Left colon (tissue), 2 donors: Measurements from ENCODE around the gene CPNE5. TPM values are rescaled to one million over a fixed set of nuclear protein-coding genes. Genes with fewer than 3 reads are reported as not detected.
A peak's percentile ranks its signal among the peaks of the same experiment; 100 is the strongest.

ENCODE experiments used
- ATAC-seq: fragments of 200-7000 bp; cut with Tn5 transposase; one replicate; pipeline ENCODE4 v1.9.1; 2020; ENCODE audit warnings: mild to moderate bottlenecking, moderate library complexity
- DNase-seq, 2 donors: peaks; one replicate each; pipeline ENCODE4 v3.0.0-alpha.2; 2020
- intact Hi-C, 2 donors: fragments of 100-400 bp; cut with DNase I in 1 of 2; cut with micrococcal nuclease in 1 of 2; formaldehyde crosslinking; loops; one replicate each; pipeline versions ENCODE4 v1.11.2 to v1.14.0; 2022; cut with DNase I, micrococcal nuclease
- total RNA-seq, 2 donors: library from RNA; stranded (reverse); fragmentation: NEBNext Ultra II Directional; extraction: Animal tissue kit (Norgen Biotek cat#: 25700); gene quantifications; one replicate each; pipeline ENCODE4 v1.2.1, GENCODE V29; 2021
- donor health status: DM: no; HTN: no; CAD: no.
- donor health status: DM: yes; HTN: yes; CAD: no.

CPNE5 gene
- total RNA-seq, 2 donors from 2014 or later, result 3.8 to 7.8 TPM

GRCh38 chr6:36745283-36745682, 94.0 kb downstream of the CPNE5 start:
- no peak for ATAC-seq
- intact Hi-C loops, result no loop called here
- no peak for DNase-seq

DNA sequence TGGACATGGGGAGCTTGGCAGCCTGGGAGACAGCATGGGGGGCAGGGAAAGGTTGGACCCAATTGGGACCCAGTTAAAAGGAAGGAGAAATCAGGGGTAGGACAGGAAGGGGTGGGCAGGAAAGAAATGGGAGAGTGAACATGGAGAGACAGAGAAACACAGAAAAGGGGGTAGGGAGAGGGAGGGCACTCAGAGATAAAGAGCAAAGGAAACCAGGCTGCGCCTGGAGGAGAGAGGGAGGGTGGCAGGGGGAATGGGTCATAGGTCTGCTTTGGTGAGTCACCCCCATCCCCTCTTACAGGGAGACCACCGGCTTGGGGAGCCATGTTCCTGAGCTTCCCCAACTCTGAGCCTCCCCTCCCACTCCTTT, 95.0 kb downstream of the CPNE5 start:
- intact Hi-C loops, result no loop called here
- DNase-seq (no peak), ATAC-seq (peak; percentile 35)

DNA sequence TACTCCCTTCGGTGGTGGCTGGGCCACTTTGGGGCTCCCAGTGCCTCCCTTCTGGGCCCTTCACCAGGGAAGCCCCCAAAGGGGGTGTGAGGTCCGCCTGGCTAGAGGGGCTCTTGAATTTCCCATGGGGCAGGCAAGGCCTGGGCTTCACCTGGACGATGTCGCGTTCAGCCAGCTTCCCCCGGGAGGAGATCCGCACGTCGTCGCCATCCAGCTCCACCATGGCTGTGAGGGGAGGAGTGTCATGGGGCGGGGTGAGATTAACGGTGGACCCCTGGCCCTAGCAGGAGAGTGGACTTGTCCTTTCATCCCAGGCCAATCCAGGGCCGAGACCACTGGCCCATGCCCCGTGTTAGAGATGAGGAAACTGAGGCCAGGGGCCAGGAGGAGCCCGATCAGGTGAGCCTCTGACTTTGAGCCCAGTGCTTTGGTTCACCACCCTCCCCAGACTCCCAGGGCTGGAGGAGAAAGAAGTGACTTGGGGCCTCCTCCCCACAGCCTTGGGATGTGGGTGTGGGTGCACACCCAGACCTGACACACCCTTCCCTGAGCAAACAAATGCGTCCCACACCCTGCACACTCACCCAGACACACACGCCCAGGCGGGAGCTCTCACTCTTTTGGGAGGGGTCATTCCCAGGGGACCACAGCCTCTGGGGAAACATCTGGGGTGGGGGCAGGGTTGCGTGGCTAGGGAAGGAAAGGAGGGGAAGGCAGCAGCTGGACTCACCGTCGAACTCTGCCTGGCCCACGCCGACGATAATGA, 95.5 kb downstream of the CPNE5 start:
- intact Hi-C loops, result no loop called here
- DNase-seq (peak; percentile 82 to 91), ATAC-seq (peak; percentile 92)

DNA sequence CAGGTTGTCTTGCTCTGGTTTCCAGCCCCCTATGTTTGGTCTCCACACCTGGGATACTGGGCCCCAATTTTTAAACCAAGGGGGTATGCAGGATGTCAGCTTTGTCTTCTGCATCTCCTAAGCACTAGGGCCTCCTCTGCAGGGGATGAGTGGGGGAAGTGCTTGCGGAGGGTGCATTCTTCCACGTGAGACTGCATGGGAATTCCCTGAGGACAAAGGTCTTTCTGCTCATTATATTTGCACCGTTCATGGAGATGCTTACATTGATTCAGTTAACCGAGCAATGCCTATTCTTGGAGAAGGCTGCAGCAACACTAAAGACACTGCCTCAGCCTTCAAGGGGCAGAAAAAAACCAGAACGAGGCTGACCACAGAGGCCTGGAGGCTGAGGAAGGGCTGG, 96.2 kb downstream of the CPNE5 start:
- ATAC-seq (peak; percentile 71), DNase-seq (peak in 1 of 2 donors; percentile 42)
- intact Hi-C loops, result no loop called here

GRCh38 chr6:36742146-36742545, 97.1 kb downstream of the CPNE5 start:
- intact Hi-C loops, result no loop called here
- DNase-seq (no peak), ATAC-seq (no peak)

- DNase-seq (no peak), ATAC-seq (no peak)
- intact Hi-C loops, result no loop called here
These were observed 98.4 kb downstream of the CPNE5 start for GRCh38 chr6:36740818-36741179.

DNA sequence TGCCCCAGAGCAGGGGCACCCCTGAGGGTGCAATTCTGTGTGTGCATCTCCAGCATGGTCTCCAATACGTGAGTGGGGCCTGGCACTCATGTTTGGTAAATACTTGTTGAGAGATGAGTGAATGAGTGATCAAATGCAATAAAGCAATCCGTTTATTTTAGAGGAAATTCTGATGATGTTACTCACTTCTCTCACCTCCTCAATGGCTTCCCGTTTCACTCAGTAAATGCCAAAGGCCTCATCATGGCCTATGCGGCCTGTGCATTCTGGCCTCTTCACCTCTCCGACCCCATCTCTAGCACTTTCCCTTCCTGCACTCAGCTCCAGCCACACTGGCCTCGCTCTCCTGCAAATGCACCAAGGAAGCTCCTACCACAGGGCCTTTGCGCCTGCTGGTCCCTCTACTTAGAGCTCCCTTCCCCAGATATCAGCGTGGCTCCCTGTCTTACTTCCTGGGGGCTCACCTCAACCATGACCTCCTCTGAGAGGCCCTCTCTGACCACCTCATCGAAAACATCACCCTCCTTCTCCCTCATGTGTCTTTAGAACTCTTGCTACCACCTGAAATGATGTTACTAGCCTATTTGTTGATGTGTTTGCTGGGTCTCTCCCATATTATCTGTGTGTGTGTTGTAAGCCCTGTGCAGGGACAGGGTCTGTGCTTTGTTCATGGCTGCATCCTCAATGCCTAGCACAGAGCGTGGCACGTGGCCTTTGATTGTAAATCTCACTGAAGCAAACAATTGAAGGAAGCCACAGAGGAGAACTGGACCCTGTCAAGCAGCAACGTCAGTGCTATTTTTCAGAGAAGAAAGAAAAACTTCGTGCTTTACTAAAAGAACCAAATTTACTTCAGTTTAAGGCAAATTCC, 99.1 kb downstream of the CPNE5 start:
- ATAC-seq, result no peak
- no peak for DNase-seq
- intact Hi-C loops, result no loop called here

GRCh38 chr6:36738108-36738507, 101.1 kb downstream of the CPNE5 start:
- intact Hi-C loops, result no loop called here
- no peak for ATAC-seq
- no peak for DNase-seq

- ATAC-seq (no peak), DNase-seq (no peak)
- intact Hi-C loops, result no loop called here
These were observed 102.0 kb downstream of the CPNE5 start for GRCh38 chr6:36737043-36737785.

- ATAC-seq, result peak; percentile 90
- intact Hi-C loops, result no loop called here
These were observed 103.9 kb downstream of the CPNE5 start for GRCh38 chr6:36735110-36736071.

DNA sequence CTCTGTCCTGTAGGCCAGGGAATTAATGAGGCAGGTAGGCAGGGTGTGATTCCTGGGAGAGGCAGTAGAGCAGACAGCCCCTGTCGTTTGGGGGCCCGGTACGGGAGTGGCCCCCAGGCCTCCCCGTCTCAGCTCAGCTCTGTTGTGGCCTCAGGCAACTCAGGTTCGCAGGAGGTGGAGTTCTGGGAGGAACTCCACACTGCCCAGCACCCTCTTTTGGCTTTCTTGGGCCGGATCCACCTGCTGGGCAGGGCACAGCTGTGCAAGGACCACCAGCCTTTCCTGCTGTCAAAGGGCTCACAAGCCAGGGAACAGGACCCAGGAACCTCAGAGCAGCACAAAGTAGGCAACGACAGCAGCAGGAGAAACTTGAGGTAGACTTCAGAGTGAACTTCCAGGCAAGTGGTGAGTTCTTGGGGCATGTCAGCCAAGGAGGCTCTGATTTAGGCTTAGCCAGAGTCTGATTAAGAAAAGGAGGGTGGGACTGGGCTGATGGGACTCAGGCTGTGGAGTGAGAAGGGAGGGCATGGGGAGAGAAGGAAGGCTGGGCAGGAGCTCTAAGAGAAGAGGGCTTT, 104.7 kb downstream of the CPNE5 start:
- ATAC-seq, result no peak
- no peak for DNase-seq
- intact Hi-C loops, result no loop called here

More at GRCh38 chr6:36735110-36736071, 103.9 kb downstream of the CPNE5 start:
- peak; percentile 62 to 82 for DNase-seq

DNA sequence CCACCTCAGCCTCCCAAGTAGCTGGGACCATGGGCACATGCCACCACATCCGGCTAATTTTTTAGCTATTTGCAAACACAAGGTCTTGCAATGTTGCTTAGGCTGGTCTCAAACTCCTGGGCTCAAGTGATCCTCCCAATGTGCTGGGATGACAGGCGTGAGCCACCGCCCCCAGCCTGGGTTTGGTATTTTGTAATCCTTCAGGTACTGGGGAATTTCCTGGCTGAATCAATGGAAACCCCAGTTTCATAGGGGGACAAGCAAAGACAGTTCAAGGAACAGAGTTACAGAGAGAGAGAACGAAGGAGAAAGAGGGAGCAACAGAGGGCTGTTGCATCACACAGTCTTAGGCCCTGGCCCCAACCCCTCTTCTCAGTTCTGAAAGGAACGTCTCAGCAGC, 105.9 kb downstream of the CPNE5 start:
- intact Hi-C loops, result no loop called here
- no peak for DNase-seq
- no peak for ATAC-seq

DNA sequence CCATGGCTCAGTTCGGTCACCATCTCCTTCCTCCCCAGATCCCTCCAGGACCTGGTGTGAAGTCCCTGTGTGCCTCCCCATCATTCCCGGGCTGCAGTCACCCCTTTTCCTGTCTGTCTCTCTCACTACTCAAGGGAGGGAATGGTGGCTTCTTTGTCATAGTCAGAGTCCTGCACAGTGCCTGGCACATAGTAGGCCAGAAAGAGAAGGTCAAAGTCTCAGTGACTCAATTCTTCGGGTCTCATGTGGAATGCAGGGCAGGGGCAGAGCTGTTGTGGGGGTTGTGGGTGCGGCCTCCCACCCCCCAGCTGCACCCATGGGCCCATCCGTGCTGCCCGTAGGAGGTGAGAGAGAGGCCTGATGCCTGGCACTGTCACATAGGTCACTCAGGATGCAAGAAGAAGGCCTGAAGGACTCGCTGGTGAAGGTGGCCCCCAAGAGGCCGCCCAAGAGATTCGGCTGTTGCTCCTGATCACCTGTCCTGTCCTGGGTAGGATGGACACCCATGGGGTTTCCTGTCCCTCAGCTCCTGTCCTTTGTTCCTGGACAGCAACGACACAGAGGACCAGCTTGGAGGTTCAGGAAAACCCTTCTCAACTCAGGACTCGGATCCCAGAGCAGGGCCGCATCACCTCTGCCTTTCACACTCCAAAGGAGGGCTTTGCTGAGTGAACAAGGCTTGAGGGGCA, 107.5 kb downstream of the CPNE5 start:
- DNase-seq, result no peak
- ATAC-seq, result no peak
- intact Hi-C loops, result no loop called here

DNA sequence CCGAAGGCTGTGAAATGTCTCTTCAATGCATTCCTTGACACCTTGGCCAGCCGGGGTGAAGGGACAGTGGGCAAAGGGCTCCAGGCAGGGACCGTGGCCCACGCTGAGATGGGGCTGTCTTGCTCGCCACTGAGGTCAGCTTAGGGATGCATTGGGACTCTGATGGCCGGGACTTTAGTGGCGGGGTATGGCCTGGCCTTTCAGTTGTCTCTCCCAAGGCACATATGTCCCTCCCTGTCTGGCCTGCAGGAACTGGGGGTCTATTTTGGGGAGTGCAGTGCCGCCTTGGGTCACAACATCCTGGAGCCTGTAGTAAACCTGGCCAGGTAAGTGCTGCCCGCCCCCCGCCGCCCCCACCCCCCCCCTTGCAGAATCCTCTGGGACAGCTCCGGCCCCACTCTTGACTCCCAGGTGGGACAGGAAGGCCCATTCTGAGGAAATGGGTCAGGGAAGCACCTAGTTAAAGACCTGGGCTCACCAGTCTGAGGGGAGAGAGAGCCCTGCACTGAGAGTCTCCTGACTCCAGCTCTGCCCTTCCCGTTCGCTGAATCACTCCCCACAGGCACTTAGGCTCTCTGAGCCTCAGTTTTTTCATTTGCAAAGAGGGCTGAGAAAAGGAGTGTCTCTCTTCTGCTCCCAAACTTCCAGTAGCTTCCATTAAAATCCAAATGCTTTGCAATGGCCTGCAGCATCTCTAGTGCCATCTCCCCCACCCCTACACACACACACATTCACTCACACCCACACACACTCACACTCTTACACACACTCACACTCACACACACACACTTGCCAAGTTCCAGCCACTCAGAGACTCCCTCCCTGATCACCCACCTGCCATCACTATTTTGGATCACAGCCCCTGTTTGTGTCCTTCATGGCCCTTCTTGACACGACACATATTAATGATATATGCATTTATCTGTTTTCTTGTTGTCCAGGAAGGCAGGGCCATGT, 108.5 kb downstream of the CPNE5 start:
- intact Hi-C loops, result no loop called here
- DNase-seq, result no peak

GRCh38 chr6:36729161-36729524, 110.1 kb downstream of the CPNE5 start:
- ATAC-seq (no peak), DNase-seq (no peak)
- intact Hi-C loops, result no loop called here

More for the DNA sequence above, 108.5 kb downstream of the CPNE5 start:
- no peak for ATAC-seq

- no peak for ATAC-seq
- peak in 1 of 2 donors; percentile 7 for DNase-seq
- intact Hi-C loops, result no loop called here
These were observed 110.7 kb downstream of the CPNE5 start for GRCh38 chr6:36728289-36729160.
